ENCODE measurements around the gene QRICH1. TPM values are rescaled to one million over a fixed set of nuclear protein-coding genes. Genes with fewer than 3 reads are reported as not detected.

The QRICH1 gene
- 100 to 1,000 TPM in 2 of 6 experiments, 10 to 100 TPM in 4; 88.7 to 106 (median 94.6) TPM for total RNA-seq (2021; fragmentation: NEBNext Ultra II Directional; extraction: Animal tissue kit (Norgen Biotek cat#: 25700))
- long read RNA-seq, transcript QRICH1-202 (10 exons, 3,549 nt) = major isoform, 15 of 38 reads
- long read RNA-seq, partial matches to known transcripts = 13 of 38 reads
- long read RNA-seq, other reads (novel, unspliced or antisense) = 8 of 38 reads

- peak; percentile 64 for TF ChIP-seq CTCF (IDR thresholded peaks at IDR 0.05)
- Mint-ChIP-seq H3K36me3 (ENCODE audit: low read depth) (peaks cover 12% of the 10 kb centered on the region), H3K4me1 (ENCODE audit: low read depth) (peaks cover 35% of the 10 kb centered on the region), H3K9me3 (no peaks in the 10 kb centered on the region), H3K27ac (peak within 1 kb of the TSS; percentile 99), H3K27me3 (ENCODE audit: insufficient read depth) (peaks cover 2% of the 10 kb centered on the region), H3K4me3 (peak within 1 kb of the TSS; percentile 95)
- peak; percentile 99 for DNase-seq
Observed at GRCh38 chr3:49093853-49094767, at the start of gene QRICH1. TSS of gene QRICH1 (minus strand) at chr3:49094071. CDS start at chr3:49077017, 17,054 bp downstream.

GRCh38 chr3:49140080-49140479 is 46.2 kb upstream of the QRICH1 start:
- no peak overlapping the region for H3K4me3 Mint-ChIP-seq
- H3K27ac Mint-ChIP-seq = no peak overlapping the region
- peaks cover 9% of the 10 kb centered on the region for H3K9me3 Mint-ChIP-seq
- H3K27me3 Mint-ChIP-seq (ENCODE audit: insufficient read depth) = peaks cover 10% of the 10 kb centered on the region
- peaks cover 7% of the 10 kb centered on the region; the same call in 1 of the 2 replicates for H3K36me3 Mint-ChIP-seq (ENCODE audit: low read depth)
- no peak for TF ChIP-seq CTCF (IDR thresholded peaks at IDR 0.05)
- H3K4me1 Mint-ChIP-seq (ENCODE audit: low read depth) = peaks cover 7% of the 10 kb centered on the region
- DNase-seq = no peak

- Mint-ChIP-seq H3K9me3 (no peaks in the 10 kb centered on the region), H3K36me3 (ENCODE audit: low read depth) (peaks cover 16% of the 10 kb centered on the region), H3K4me3 (no peak overlapping the region), H3K27me3 (ENCODE audit: insufficient read depth) (peaks cover 3% of the 10 kb centered on the region; the same call in 1 of the 2 replicates), H3K27ac (no peak overlapping the region), H3K4me1 (ENCODE audit: low read depth) (peaks cover 26% of the 10 kb centered on the region)
- TF ChIP-seq CTCF (IDR thresholded peaks at IDR 0.05) = no peak
- no peak for DNase-seq
Observed at GRCh38 chr3:49135499-49135898, 41.6 kb upstream of the QRICH1 start.

- Mint-ChIP-seq H3K4me3 (peak overlapping the region; percentile 90), H3K36me3 (ENCODE audit: low read depth) (peaks cover 16% of the 10 kb centered on the region), H3K27me3 (ENCODE audit: insufficient read depth) (peaks cover 3% of the 10 kb centered on the region; the same call in 1 of the 2 replicates), H3K4me1 (ENCODE audit: low read depth) (peaks cover 26% of the 10 kb centered on the region), H3K9me3 (no peaks in the 10 kb centered on the region), H3K27ac (peak overlapping the region; percentile 11)
- TF ChIP-seq CTCF (IDR thresholded peaks at IDR 0.05) = no peak
- no peak for DNase-seq
Observed at GRCh38 chr3:49134471-49135265, 40.8 kb upstream of the QRICH1 start.

- H3K9me3 Mint-ChIP-seq = no peaks in the 10 kb centered on the region
- H3K36me3 Mint-ChIP-seq (ENCODE audit: low read depth) = peaks cover 24% of the 10 kb centered on the region
- TF ChIP-seq CTCF (IDR thresholded peaks at IDR 0.05) = no peak
- peaks cover 26% of the 10 kb centered on the region for H3K4me1 Mint-ChIP-seq (ENCODE audit: low read depth)
- H3K27ac Mint-ChIP-seq = peak overlapping the region; percentile 96
- peak overlapping the region; percentile 90 for H3K4me3 Mint-ChIP-seq
- peak; percentile 81 for DNase-seq
- peaks cover 4% of the 10 kb centered on the region; the same call in 1 of the 2 replicates for H3K27me3 Mint-ChIP-seq (ENCODE audit: insufficient read depth)
Observed at GRCh38 chr3:49133226-49133951, 39.5 kb upstream of the QRICH1 start.
